Measurements from ENCODE around the gene FOXP1.

The FOXP1 gene

GRCh38 chr3:71583566-71584393 is at the start of gene FOXP1:
TSS of gene FOXP1 (minus strand) at chr3:71583728. CDS start at chr3:71198381, 385,347 bp downstream.
- DNase-seq (ENCODE audit: low spot score) = peak; percentile 75

- no peak for DNase-seq (ENCODE audit: low spot score)
Measured at GRCh38 chr3:71629711-71630110, 46.2 kb upstream of the FOXP1 start.

- DNase-seq (ENCODE audit: low spot score) = peak; percentile 77
Measured at GRCh38 chr3:71629289-71629688, 45.8 kb upstream of the FOXP1 start.

GRCh38 chr3:71628522-71628921 is 45.0 kb upstream of the FOXP1 start:
- no peak for DNase-seq (ENCODE audit: low spot score)

GRCh38 chr3:71625676-71626075 is 42.1 kb upstream of the FOXP1 start:
- DNase-seq (ENCODE audit: low spot score) = no peak

- no peak for DNase-seq (ENCODE audit: low spot score)
Measured at GRCh38 chr3:71621825-71622537, 38.5 kb upstream of the FOXP1 start.

GRCh38 chr3:71618538-71618937 is 35.0 kb upstream of the FOXP1 start:
- no peak for DNase-seq (ENCODE audit: low spot score)

- DNase-seq (ENCODE audit: low spot score) = no peak
Measured at GRCh38 chr3:71616571-71617021, 33.1 kb upstream of the FOXP1 start.

GRCh38 chr3:71614869-71615268 is 31.3 kb upstream of the FOXP1 start:
- DNase-seq (ENCODE audit: low spot score) = no peak

- no peak for DNase-seq (ENCODE audit: low spot score)
Measured at GRCh38 chr3:71614426-71614825, 30.9 kb upstream of the FOXP1 start.

GRCh38 chr3:71611099-71611498 is 27.6 kb upstream of the FOXP1 start:
- no peak for DNase-seq (ENCODE audit: low spot score)

GRCh38 chr3:71607364-71607763 is 23.8 kb upstream of the FOXP1 start:
- DNase-seq (ENCODE audit: low spot score) = no peak

- no peak for DNase-seq (ENCODE audit: low spot score)
Measured at GRCh38 chr3:71606582-71606981, 23.1 kb upstream of the FOXP1 start.

GRCh38 chr3:71602256-71602655 is 18.7 kb upstream of the FOXP1 start:
- DNase-seq (ENCODE audit: low spot score) = no peak

GRCh38 chr3:71601811-71602210 is 18.3 kb upstream of the FOXP1 start:
- peak; percentile 63 for DNase-seq (ENCODE audit: low spot score)

GRCh38 chr3:71600646-71601288 is 17.2 kb upstream of the FOXP1 start:
- peak; percentile 42 for DNase-seq (ENCODE audit: low spot score)

- DNase-seq (ENCODE audit: low spot score) = peak; percentile 32
Measured at GRCh38 chr3:71599416-71599815, 15.9 kb upstream of the FOXP1 start.

GRCh38 chr3:71598292-71598691 is 14.8 kb upstream of the FOXP1 start:
- DNase-seq (ENCODE audit: low spot score) = no peak

- DNase-seq (ENCODE audit: low spot score) = no peak
Measured at GRCh38 chr3:71597286-71597685, 13.8 kb upstream of the FOXP1 start.

- no peak for DNase-seq (ENCODE audit: low spot score)
Measured at GRCh38 chr3:71593106-71593505, 9.6 kb upstream of the FOXP1 start.

- no peak for DNase-seq (ENCODE audit: low spot score)
Measured at GRCh38 chr3:71591101-71591500, 7.6 kb upstream of the FOXP1 start.

GRCh38 chr3:71589132-71589531 is 5.6 kb upstream of the FOXP1 start:
- DNase-seq (ENCODE audit: low spot score) = no peak

- no peak for DNase-seq (ENCODE audit: low spot score)
Measured at GRCh38 chr3:71587958-71588357, 4.4 kb upstream of the FOXP1 start.
